Measurements from ENCODE around the gene SPRY4.
"Not testable (repeated sequence)": the region's sequence is repeated elsewhere in the genome, so short reads cannot be mapped to it uniquely, and the experiment has no call there.

SPRY4 gene

DNA sequence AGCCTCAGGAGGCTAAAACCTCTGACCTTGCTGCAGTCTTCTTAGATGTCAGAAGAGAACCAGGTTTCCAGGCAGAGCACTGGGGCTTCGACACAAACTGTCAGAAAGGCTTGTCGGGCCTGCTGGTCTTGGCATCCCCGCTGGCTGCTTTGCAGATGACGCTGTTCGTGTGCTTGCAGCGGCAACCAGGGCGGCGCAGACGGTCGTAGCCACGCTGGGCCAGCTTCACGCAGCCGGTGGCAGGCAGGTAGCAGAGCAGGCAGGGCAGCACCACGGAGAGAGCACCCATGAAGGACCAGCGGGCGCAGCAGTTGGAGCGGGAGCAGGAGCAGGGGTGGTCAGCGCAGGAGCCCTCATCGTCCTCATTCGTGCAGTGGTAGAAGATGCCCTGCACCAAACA lies 10.7 kb downstream of the SPRY4 start:
- DNase-seq = no peak

DNA sequence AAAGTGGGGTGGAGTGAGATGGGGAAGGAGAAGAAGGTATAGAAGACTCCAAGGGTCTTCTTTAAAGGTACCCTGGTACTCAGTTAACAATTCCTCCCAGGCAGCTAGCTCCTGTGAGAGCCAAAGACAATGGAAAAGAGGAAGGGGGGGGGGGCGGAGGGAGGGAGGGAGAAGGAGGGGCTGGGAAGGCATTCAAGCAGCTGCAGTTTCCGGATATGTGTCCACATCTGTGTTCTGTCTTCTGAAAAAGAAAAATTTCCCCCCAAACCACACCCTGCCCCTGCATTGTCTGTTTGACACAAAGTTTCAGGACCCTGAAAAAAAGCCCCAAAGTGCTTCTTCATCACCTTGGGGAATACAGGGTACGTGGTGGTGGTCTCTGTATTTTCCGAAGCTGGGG lies 11.1 kb downstream of the SPRY4 start:
- no peak for DNase-seq

- no peak for DNase-seq
Measured at GRCh38 chr5:142313275-142313674, 11.5 kb downstream of the SPRY4 start.

GRCh38 chr5:142312399-142312798 lies 12.4 kb downstream of the SPRY4 start:
- no peak for DNase-seq

GRCh38 chr5:142311725-142312124 lies 13.1 kb downstream of the SPRY4 start:
- DNase-seq = no peak

GRCh38 chr5:142310803-142311202 lies 14.0 kb downstream of the SPRY4 start:
- no peak for DNase-seq

- DNase-seq = no peak
Measured at GRCh38 chr5:142309747-142310318, 15.0 kb downstream of the SPRY4 start.

GRCh38 chr5:142308358-142308757 lies 16.5 kb downstream of the SPRY4 start:
- DNase-seq = no peak

GRCh38 chr5:142307146-142307890 lies 17.5 kb downstream of the SPRY4 start:
- DNase-seq = no peak

DNA sequence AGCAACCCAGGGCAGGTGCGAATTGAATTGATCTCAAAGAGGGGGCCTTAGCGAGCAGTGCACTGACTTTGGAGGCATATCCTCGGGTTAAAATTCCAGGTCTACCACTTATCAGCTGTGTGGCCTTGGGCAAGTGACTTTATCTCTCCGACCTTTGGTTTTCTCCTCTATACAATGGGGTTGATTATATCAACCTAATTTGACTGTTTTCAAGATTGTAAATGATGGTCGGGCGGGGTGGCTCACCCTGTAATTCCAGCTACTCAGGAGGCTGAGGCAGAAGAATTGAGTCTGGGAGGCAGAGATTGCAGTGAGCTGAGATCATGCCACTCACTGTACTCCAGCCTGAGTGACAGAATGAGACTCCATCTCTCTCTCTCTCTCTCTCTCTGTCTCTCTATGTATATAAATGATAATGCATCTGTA lies 18.7 kb downstream of the SPRY4 start:
- DNase-seq = no peak

GRCh38 chr5:142305211-142305610 lies 19.6 kb downstream of the SPRY4 start:
- no peak for DNase-seq

GRCh38 chr5:142304013-142304701 lies 20.7 kb downstream of the SPRY4 start:
- DNase-seq = no peak

GRCh38 chr5:142303565-142303964 lies 21.3 kb downstream of the SPRY4 start:
- no peak for DNase-seq

DNA sequence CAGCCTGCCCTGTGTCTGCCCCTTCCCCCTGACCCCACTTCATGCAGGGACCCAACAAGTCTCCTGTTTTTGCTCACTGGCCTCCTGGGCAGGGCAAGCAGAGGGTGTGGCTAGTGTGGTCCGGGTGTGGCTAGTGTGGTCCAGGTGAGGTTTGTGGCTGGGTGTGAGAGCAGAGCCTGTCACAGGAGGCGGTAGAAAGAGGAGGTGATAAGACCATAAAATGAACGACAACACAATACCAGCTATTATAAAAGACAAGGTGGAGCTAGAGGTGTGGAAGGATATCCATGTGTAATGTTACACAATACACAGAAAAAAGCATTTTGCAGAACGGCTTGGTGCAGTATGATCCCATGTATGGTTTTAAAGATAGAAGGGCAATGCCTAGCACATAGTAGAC lies 23.3 kb downstream of the SPRY4 start:
- DNase-seq = no peak

DNA sequence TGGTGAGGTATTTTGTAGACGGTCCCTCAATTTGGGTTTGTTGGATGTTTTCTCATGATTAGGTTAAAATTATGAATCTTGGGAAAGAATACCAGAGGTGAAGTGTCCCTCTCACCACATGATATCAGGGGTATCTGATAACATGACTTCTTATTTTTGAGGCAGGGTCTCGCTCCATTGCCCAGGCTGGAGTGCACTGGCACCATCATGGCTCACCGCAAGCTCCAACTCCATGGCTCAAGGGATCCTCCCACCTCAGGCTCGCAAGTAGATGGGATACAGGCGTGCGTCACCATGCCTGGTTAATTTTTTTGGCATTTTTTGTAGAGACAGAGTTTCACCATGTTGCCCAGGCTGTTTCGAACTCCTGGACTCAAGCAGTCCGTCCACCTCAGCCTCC lies 24.1 kb downstream of the SPRY4 start:
- DNase-seq = no peak

DNA sequence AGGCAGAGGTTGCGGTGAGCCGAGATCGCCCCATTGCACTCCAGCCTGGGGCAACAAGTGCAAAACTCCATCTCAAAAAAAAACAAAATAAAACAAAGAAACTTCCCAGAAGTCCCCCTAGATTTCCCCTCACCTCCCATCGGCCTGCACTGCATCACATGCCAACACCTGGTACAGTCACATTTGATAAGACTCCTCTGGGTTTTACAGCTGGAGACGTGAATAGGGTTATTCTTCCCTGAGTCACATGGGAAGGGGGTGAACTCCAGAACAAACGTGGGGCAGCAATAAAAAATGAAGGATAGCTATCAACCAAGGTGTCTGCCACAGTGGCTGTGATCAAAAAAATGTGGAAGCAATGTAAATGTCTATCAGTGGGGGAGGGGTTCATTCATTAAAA lies 26.0 kb downstream of the SPRY4 start:
- no peak for DNase-seq

GRCh38 chr5:142297786-142298185 lies 27.0 kb downstream of the SPRY4 start:
- not testable (repeated sequence) for DNase-seq

- no peak for DNase-seq
Measured at GRCh38 chr5:142296914-142297417, 27.9 kb downstream of the SPRY4 start.

GRCh38 chr5:142295960-142296860 lies 28.6 kb downstream of the SPRY4 start:
- DNase-seq = no peak

DNA sequence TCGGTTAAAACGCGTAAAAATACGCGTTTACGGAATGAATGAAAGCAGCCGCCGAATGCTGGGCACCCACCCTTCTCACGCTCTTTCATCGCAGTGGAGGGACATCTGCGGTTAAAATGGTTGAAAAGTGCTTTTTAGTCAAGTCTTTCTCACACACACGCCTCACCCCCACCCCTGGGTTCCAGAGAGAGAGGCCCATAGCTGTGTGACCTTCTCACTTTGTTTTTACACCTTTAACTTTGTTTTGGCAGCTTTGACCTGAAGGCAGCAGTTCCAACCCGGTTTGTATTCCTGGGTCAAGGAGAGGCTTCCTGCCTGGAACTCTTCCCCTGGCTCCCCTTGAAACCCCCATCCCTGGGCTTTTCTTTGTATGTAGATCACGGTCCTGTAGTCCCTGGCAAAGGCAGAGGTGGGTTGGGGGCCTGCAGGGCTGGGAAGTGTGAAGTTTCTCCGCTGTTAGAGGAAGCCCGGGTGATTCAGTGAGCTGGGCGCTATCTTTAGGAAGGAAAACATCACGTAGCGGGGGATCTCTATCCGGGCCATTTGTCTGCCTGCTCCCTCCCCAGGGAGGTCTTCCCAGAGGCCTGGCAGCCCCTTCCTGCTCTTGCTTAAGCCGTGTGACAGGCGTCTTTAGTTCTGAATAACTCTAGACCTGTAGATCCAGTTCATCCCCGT lies 29.6 kb downstream of the SPRY4 start:
- no peak for DNase-seq

DNA sequence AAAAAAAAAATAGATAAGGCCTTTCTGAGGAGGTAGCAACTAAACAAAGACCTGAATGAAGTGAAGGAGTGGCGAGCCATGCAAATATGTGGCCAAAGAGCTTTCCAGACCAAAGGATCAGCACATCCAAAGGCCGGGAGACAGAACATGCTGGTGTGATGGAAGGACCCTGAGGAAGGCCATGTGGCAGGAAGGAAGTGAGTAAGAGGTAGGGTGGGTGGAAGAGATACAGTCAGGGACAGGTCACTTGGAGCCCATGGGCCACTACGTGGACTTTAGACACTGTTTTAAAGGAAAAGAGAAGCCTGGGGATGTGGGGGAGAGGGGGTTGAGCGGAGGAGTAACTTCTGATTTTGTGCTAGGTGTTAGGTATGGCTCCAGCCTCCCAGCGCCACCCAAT lies 31.3 kb downstream of the SPRY4 start:
- no peak for DNase-seq

GRCh38 chr5:142292808-142293207 lies 32.0 kb downstream of the SPRY4 start:
- DNase-seq = no peak
